ENCODE results near the gene DTL.

DNA sequence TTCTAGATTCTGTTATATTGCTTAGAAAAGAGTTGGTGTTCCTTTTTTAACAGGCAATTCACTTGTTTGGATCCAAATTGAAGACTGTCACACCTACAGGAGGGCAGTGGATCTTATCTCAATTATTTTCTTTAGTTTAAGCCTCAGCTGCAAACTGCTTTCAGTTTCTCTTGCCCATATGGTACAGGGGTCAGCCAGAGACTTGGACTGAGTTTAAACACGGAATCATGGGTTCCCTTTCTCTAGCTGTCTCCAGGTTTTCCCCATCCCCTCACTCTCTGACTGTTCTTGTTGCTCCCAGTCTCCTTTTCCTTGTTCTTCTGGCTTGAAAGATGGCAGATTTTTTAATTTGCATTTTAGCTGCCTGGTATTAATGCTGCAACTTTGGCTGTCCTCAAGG is 18.4 kb downstream of the DTL start:
- TF ChIP-seq, protein P1, sequence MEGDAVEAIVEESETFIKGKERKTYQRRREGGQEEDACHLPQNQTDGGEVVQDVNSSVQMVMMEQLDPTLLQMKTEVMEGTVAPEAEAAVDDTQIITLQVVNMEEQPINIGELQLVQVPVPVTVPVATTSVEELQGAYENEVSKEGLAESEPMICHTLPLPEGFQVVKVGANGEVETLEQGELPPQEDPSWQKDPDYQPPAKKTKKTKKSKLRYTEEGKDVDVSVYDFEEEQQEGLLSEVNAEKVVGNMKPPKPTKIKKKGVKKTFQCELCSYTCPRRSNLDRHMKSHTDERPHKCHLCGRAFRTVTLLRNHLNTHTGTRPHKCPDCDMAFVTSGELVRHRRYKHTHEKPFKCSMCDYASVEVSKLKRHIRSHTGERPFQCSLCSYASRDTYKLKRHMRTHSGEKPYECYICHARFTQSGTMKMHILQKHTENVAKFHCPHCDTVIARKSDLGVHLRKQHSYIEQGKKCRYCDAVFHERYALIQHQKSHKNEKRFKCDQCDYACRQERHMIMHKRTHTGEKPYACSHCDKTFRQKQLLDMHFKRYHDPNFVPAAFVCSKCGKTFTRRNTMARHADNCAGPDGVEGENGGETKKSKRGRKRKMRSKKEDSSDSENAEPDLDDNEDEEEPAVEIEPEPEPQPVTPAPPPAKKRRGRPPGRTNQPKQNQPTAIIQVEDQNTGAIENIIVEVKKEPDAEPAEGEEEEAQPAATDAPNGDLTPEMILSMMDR (IDR thresholded peaks at IDR 0.05 in 2 of 3, conservative IDR thresholded peaks at IDR 0.05 in 1 of 3; ENCODE audit: borderline replicate concordance in 1 of 3, insufficient read depth in 1 of 3, low read depth in 2 of 3, low read length in 2 of 3), result no peak
- TF ChIP-seq JUND (IDR thresholded peaks at IDR 0.05), result no peak

All from HCT116 (cell line).